Activated CD4-positive, alpha-beta T cell treated with anti-CD3 and anti-CD28 coated beads, Interleukin-2, amount 10 ng/mL, durations not matched to agents 7 days and 5 days (primary cell): ENCODE measurements around the gene BAHCC1. TPM values are rescaled to one million over a fixed set of nuclear protein-coding genes. Genes with fewer than 3 reads are reported as not detected.

Experiments used
- CTCF ChIA-PET: fragments of 350-600 bp; sonication (Branson Sonifier 250); formaldehyde crosslinking; loops from one replicate; lab custom pipeline; 2021; ENCODE audit warnings: antibody characterized with exemption; lab: Charles Lee
- POLR2A ChIA-PET: fragments of 350-600 bp; sonication (Branson Sonifier 250); formaldehyde crosslinking; loops from one replicate; lab custom pipeline; 2021; ENCODE audit warnings: antibody characterized with exemption; lab: Charles Lee
- DNase-seq: peaks from one replicate; pipeline ENCODE4 v3.0.0-alpha.2; 2020
- H3K27ac Mint-ChIP-seq: one replicate; pipeline ENCODE4 v1.8.0; 2021; ENCODE audit warnings: mild to moderate bottlenecking, moderate library complexity, mixed read lengths
- H3K27me3 Mint-ChIP-seq: one replicate; pipeline ENCODE4 v1.8.0; 2021; ENCODE audit warnings: mixed read lengths
- H3K36me3 Mint-ChIP-seq: one replicate; pipeline ENCODE4 v1.8.0; 2021; ENCODE audit warnings: low read depth, mixed read lengths
- H3K4me1 Mint-ChIP-seq: one replicate; pipeline ENCODE4 v1.8.0; 2021; ENCODE audit warnings: mixed read lengths
- H3K4me3 Mint-ChIP-seq: one replicate; pipeline ENCODE4 v1.8.0; 2021; ENCODE audit warnings: mild to moderate bottlenecking, moderate library complexity, mixed read lengths
- H3K9me3 Mint-ChIP-seq: one replicate; pipeline ENCODE4 v1.8.0; 2021; ENCODE audit warnings: mixed read lengths
- total RNA-seq, 2 experiments: library from RNA; stranded (reverse); gene quantifications; one replicate each; pipeline ENCODE4 v1.2.3, GENCODE V29; 2021

Gene BAHCC1
- total RNA-seq, 2 experiments from 2014 or later: not detected

DNA sequence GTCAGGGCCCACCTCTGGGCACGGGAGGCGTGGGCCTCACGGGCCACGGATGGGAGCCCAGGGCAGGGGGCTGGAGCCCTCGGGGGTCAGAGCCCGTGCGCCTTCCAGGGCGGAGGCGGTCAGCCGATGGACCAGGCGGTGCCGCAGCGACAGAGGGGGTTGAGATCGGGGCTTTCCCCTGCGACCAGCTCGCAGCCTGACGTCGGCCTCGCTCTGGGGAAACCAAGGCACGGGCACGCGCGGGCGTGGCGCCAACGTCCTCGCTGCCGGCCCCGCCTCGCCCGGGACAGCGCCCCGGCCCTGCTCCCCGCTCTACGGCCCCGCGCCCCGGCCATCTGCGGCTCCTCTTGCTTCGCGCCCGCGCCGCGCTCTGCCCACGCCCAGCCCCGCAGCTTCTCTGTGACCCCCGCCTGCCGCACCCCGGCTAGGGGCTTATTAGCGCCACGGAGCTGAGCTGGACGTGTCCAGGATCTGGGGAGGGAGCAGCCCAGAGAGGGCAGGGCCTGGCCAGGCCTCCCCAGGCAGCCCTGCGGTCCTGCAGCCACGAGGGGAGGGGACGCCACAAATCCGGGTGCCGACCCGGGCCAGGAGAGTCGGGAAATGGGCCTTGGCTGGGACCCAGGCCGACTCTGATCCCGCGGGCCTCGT is 103.8 kb downstream of the BAHCC1 start:
- Mint-ChIP-seq H3K4me3 (no peak overlapping the region), H3K27me3 (peaks cover 28% of the 10 kb centered on the region), H3K4me1 (peaks cover 9% of the 10 kb centered on the region), H3K27ac (no peak overlapping the region), H3K36me3 (no peaks in the 10 kb centered on the region), H3K9me3 (no peaks in the 10 kb centered on the region)
- ChIA-PET CTCF (interaction anchor here (0.6 to 1.7 kb wide), 4 partner anchors 9 to 69 kb away, joined by 3 to 11 read pairs (median 4); no protein-coding TSS in a partner anchor), POLR2A (no interaction called here)
- no peak for DNase-seq

DNA sequence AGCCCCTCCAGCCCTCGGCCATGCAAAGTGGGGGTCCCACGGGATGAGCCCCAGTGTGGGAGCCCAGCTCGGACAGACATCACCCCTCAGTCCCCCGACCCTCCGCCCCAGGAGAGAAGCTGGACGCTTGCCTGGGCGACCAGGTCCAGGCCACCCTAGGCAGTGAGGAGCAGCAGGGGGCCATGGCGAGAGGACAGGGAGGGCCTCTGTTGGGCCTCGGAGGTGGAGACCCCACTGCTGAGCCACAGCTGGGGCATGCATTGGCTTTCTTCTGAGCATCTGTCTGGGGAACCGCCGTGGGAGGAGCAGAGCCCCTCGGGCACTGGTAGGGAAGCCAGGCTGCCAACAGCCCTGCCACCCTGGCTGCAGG is 104.3 kb downstream of the BAHCC1 start:
- ChIA-PET POLR2A (no interaction called here), CTCF (interaction anchor here (0.6 to 1.2 kb wide), 2 partner anchors 15 to 69 kb away, joined by 3 to 8 read pairs; no protein-coding TSS in a partner anchor)
- Mint-ChIP-seq H3K4me3 (no peak overlapping the region), H3K27ac (no peak overlapping the region), H3K9me3 (no peaks in the 10 kb centered on the region), H3K27me3 (peaks cover 29% of the 10 kb centered on the region), H3K4me1 (peaks cover 6% of the 10 kb centered on the region), H3K36me3 (no peaks in the 10 kb centered on the region)
- DNase-seq: no peak

DNA sequence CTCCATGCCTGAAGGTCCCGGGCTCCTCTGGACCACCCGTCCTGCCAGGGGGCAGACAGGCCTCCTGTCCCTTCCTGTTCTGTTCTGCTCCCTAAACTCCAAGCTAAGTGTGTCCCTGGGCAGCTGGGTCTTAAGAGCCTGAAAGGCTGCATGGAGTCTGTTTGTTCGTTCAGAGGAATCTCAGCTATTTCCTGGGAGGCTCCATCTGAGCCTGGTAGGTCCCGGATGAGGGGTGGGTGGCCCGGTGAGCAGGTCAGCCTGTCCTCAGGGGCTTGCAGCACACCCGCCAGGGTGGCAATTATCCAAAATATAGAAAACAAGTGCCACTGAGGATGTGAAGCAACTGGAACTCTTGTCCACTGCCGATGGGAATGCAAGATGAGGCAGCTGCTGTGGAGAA is 104.8 kb downstream of the BAHCC1 start:
- ChIA-PET CTCF (interaction anchor here (1.2 kb wide), 1 partner anchor 15 kb away, joined by 8 read pairs; no protein-coding TSS in a partner anchor), POLR2A (no interaction called here)
- no peaks in the 10 kb centered on the region for H3K9me3 Mint-ChIP-seq
- H3K4me3 Mint-ChIP-seq: no peak overlapping the region
- peaks cover 2% of the 10 kb centered on the region for H3K4me1 Mint-ChIP-seq
- H3K27ac Mint-ChIP-seq: no peak overlapping the region
- H3K27me3 Mint-ChIP-seq: peaks cover 30% of the 10 kb centered on the region
- H3K36me3 Mint-ChIP-seq: no peaks in the 10 kb centered on the region
- no peak for DNase-seq

DNA sequence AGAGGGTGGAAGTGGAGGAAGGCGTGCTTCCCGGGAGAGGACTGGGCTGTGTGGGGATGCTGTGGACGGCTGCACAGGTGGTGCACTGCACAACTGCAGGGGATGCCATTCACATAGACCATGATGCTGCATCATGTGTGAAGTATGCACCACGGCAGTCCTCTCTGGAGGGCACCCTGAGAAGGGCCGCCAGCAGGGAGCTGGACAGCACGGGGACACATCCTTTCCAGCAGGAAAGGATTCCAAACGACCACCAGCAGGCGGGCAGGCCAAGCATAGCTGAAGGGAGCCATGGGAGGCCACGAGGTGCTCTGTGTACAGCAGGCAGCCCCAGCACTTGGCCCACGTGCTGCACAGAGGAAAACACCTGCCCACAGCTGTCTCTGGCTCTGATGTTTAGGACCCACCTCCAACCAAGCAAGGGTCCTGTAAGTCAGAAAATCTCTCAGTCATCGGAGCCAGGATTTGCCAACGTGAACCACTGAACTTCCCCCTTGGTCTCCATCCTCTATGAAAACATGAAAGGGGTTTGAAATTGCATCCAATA is 107.3 kb downstream of the BAHCC1 start:
- CTCF ChIA-PET: no interaction called here
- POLR2A ChIA-PET: no interaction called here

DNA sequence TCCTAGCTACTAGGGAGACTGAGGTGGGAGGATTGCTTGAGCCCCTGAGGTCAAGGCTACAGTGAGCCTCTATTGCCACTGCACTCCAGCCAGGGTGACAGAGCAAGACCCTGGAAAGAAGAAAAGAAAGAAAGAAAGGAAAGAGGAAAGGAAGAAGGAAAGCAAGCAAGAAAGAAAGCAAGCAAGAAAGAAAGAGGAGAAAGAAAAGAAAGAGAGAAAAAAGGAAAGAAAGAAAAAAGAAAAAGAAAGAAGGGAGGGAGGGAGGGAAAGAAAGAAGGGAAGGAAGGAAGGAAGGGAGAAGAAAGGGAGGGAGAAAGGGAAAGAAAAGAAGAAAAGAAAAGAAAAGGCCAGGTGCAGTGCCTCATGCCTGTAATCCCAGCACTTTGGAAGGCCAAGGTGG is 108.4 kb downstream of the BAHCC1 start:
- Mint-ChIP-seq H3K27me3 (peaks cover 18% of the 10 kb centered on the region), H3K4me3 (no peak overlapping the region), H3K4me1 (peaks cover 10% of the 10 kb centered on the region), H3K27ac (peak overlapping the region; percentile 46), H3K36me3 (peaks cover 9% of the 10 kb centered on the region), H3K9me3 (no peaks in the 10 kb centered on the region)
- no peak for DNase-seq
- ChIA-PET CTCF (no interaction called here), POLR2A (no interaction called here)

More for the DNA sequence above, 107.3 kb downstream of the BAHCC1 start:
- Mint-ChIP-seq H3K4me3 (no peak overlapping the region), H3K36me3 (no peaks in the 10 kb centered on the region), H3K27ac (no peak overlapping the region), H3K9me3 (no peaks in the 10 kb centered on the region), H3K4me1 (peaks cover under 1% of the 10 kb centered on the region), H3K27me3 (peaks cover 23% of the 10 kb centered on the region)
- no peak for DNase-seq

DNA sequence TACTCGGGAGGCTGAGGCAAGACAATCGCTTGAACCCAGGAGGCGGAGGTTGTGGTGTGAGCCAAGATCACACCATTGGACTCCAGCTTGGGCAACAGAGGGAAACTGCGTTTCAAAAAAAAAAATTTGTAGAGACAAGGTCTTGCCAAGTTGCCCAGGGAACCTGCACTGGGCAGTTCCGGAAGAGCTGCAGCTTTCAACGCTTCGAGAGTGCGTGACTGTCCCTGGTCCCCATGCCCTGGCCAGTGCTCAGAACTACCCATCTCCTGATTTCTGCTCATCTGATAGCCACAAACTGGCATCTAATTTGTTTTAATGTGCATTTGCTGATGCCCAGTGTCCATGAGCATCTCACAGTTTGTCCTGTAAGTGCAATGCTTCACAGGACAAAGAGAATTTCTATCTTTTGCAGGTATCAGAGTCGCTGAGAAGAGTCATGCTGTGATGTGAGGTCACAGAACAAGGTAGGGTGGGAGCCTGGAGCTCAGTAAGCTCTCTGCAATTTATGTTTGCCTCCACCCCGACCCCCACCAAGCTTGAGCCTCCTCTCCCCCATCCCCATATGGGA is 113.5 kb downstream of the BAHCC1 start:
- Mint-ChIP-seq H3K4me1 (peaks cover 22% of the 10 kb centered on the region), H3K4me3 (peak overlapping the region; percentile 84), H3K36me3 (peaks cover 50% of the 10 kb centered on the region), H3K9me3 (no peaks in the 10 kb centered on the region), H3K27ac (peak overlapping the region; percentile 83), H3K27me3 (peaks cover 9% of the 10 kb centered on the region)
- DNase-seq: no peak
- ChIA-PET POLR2A (interaction anchor here (0.6 to 1.0 kb wide), 4 partner anchors 10 to 360 kb away, joined by 3 to 9 read pairs (median 5); no protein-coding TSS in a partner anchor), CTCF (interaction anchor here (0.6 to 1.7 kb wide), 5 partner anchors 10 to 409 kb away, joined by 3 to 8 read pairs (median 4); no protein-coding TSS in a partner anchor)

DNA sequence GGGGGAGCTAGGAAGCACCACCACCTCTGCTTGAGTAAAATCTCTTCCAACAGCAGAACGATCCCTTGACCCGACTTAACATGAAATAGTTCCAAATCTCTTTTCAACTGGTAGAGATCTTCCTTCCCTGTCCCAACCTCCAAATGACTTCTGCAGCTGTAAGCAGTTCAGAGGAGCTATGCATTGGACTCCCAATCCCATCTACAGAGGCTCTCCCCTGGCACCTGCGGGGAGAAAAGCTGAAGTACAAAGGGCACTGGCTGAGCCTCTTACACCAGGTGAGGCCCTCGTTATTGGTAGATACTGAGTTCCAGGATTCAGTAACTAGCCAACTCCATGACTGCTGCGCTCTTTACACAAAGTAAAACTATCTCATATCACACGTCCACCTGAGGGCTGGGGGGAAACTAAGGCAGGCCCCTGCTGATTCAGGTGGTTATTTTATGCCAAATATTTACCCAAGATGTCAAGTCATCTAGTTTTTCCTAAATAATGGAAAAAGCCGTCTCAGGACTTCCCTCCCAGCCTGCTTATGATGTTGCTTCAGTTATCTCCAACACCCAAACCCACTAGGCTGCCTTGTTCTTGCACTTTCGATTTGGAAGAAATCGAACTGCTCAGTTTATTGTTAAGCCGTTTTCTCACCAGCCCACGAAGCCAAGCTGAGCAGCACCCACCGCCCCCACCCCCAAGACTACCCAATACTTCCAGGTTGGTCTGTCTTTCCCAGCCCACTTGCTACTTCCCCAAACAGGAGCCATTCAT is 114.1 kb downstream of the BAHCC1 start:
- H3K36me3 Mint-ChIP-seq: peaks cover 50% of the 10 kb centered on the region
- H3K27me3 Mint-ChIP-seq: peaks cover 6% of the 10 kb centered on the region
- no peaks in the 10 kb centered on the region for H3K9me3 Mint-ChIP-seq
- ChIA-PET POLR2A (interaction anchor here (0.6 to 1.0 kb wide), 3 partner anchors 10 to 361 kb away, joined by 3 to 9 read pairs (median 6); no protein-coding TSS in a partner anchor), CTCF (interaction anchor here (0.6 to 1.7 kb wide), 4 partner anchors 11 to 410 kb away, joined by 3 to 8 read pairs (median 4); no protein-coding TSS in a partner anchor)
- peaks cover 22% of the 10 kb centered on the region for H3K4me1 Mint-ChIP-seq
- peak overlapping the region; percentile 83 for H3K27ac Mint-ChIP-seq
- DNase-seq: peak; percentile 46
- peak overlapping the region; percentile 84 for H3K4me3 Mint-ChIP-seq

DNA sequence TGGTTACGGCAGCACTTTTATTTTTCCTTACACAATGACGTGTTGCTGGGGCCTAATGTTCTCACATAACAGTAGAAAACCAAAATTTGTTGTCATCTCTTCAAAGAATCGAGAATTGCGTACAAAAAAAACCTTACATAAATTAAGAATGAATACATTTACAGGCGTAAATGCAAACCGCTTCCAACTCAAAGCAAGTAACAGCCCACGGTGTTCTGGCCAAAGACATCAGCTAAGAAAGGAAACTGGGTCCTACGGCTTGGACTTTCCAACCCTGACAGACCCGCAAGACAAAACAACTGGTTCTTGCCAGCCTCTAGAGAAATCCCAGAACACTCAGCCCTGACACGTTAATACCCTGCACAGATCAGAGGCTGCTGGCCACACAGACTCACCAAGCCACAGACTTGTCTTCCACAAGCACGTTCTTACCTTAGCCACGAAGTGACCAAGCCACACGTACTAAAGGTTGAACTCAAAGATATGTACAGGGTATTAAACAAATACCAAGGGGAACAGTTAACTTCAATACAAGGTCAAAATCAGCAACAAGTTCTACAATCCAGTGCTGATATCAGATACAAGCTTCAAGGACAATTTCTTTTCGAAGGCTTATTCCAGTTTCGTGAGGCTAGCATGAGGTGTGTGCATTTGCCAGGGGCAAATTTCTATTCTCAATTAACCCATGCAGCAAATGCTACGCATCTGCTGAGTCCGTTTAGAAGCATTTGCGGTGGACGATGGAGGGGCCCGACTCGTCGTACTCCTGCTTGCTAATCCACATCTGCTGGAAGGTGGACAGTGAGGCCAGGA is 114.9 kb downstream of the BAHCC1 start:
- peak overlapping the region; percentile 83 for H3K27ac Mint-ChIP-seq
- peaks cover 22% of the 10 kb centered on the region for H3K4me1 Mint-ChIP-seq
- peak overlapping the region; percentile 84 for H3K4me3 Mint-ChIP-seq
- ChIA-PET POLR2A (interaction anchor here (0.6 kb wide), 1 partner anchor 109 kb away, joined by 3 read pairs; no protein-coding TSS in a partner anchor), CTCF (interaction anchor here (1.5 to 1.7 kb wide), 2 partner anchors 12 to 112 kb away, joined by 4 to 5 read pairs; no protein-coding TSS in a partner anchor)
- DNase-seq: no peak
- no peaks in the 10 kb centered on the region for H3K9me3 Mint-ChIP-seq
- peaks cover 2% of the 10 kb centered on the region for H3K27me3 Mint-ChIP-seq
- peaks cover 50% of the 10 kb centered on the region for H3K36me3 Mint-ChIP-seq

DNA sequence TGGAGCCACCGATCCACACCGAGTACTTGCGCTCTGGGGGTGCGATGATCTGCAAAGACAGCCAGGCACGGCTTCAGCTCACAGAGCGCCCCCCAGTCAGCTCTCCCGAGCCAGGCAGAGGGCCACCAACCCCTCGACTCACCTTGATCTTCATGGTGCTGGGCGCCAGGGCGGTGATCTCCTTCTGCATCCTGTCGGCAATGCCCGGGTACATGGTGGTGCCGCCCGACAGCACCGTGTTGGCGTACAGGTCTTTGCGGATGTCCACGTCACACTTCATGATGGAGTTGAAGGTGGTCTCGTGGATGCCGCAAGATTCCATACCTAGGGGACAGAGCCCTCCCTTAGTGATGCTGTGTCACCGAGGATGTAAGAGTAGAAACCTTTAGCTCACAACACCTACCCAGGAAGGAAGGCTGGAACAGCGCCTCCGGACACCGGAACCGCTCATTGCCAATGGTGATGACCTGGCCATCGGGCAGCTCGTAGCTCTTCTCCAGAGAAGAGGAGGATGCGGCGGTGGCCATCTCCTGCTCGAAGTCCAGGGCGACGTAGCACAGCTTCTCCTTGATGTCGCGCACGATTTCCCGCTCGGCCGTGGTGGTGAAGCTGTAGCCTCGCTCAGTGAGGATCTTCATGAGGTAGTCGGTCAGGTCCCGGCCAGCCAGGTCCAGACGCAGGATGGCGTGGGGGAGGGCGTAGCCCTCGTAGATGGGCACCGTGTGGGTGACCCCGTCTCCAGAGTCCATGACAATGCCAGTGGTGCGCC is 115.7 kb downstream of the BAHCC1 start:
- DNase-seq: peak; percentile 49
- CTCF ChIA-PET: interaction anchor here (1.5 kb wide), 1 partner anchor 113 kb away, joined by 4 read pairs; no protein-coding TSS in a partner anchor
- peaks cover 50% of the 10 kb centered on the region for H3K36me3 Mint-ChIP-seq
- peak overlapping the region; percentile 83 for H3K27ac Mint-ChIP-seq
- no peaks in the 10 kb centered on the region for H3K27me3 Mint-ChIP-seq
- H3K4me3 Mint-ChIP-seq: peak overlapping the region; percentile 84
- POLR2A ChIA-PET: interaction anchor here (0.6 kb wide), 1 partner anchor 109 kb away, joined by 3 read pairs; no protein-coding TSS in a partner anchor
- peaks cover 29% of the 10 kb centered on the region for H3K4me1 Mint-ChIP-seq
- H3K9me3 Mint-ChIP-seq: no peaks in the 10 kb centered on the region

DNA sequence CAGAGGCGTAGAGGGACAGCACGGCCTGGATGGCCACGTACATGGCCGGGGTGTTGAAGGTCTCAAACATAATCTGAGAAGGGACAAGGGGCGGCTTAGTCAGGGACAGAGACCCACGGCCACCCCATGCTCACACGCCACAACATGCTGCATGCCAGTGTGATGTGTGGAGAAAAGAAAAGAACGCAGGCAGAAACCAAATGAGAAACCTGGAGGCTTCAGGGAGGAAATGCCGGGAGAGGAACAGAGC is 116.2 kb downstream of the BAHCC1 start:
- peak overlapping the region; percentile 83 for H3K27ac Mint-ChIP-seq
- peaks cover 50% of the 10 kb centered on the region for H3K36me3 Mint-ChIP-seq
- no peaks in the 10 kb centered on the region for H3K9me3 Mint-ChIP-seq
- DNase-seq: no peak
- ChIA-PET POLR2A (no interaction called here), CTCF (interaction anchor here (1.5 kb wide), 1 partner anchor 113 kb away, joined by 4 read pairs; no protein-coding TSS in a partner anchor)
- peak overlapping the region; percentile 84 for H3K4me3 Mint-ChIP-seq
- H3K27me3 Mint-ChIP-seq: no peaks in the 10 kb centered on the region
- peaks cover 34% of the 10 kb centered on the region for H3K4me1 Mint-ChIP-seq
